Kasumi-1 (cell line): ENCODE results near the gene COL5A2.

ENCODE experiments used
- DNase-seq, 2 experiments: peaks; one replicate each; lab custom pipeline; 2025; lab: John Stamatoyannopoulos, UW

Gene COL5A2

GRCh38 chr2:189179570-189179950 is at the start of gene COL5A2:
Gene COL5A2 (minus strand): TSS chr2:189179761. CDS start chr2:189179604, 157 bp downstream.
- DNase-seq: no peak

DNA sequence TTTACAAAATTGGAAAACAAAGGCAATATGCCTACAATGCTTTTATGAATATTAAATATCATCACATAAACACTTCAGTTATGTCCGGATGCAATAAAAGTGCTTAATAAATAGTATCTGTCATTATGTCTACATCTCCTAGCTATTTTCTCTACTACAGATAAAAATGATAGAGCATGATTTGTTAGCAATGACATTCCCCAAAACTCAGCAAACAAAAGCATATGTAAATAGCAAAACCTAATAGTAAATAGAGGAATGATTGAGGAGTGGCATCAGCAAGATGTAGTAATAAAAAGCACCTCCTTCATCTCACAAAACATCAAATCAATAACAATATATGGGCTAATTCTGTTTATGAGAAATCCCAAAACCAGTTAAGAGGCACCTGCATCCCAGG is 46.5 kb upstream of the COL5A2 start:
- DNase-seq: no peak

DNA sequence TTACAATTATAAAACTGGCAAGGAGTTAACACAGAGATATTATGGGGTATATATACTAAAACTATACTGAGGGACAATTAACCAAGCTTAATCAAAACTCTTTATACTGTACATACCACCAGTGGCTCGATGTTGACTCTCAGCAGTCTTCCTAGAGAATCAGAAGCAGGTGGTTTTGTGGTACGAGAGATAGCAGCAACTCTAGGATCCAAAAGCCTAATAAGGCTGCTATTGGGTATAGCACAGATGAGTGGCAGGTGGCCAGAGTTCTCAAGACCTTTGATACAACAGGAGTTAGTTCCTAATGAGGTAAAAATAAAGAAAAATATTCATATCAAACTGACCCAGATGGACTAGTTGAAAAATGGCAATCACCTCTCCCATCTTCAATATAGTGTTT is 45.5 kb upstream of the COL5A2 start:
- DNase-seq: no peak

GRCh38 chr2:189222468-189223105 is 43.0 kb upstream of the COL5A2 start:
- DNase-seq: no peak

- no peak for DNase-seq
These were observed 42.4 kb upstream of the COL5A2 start for GRCh38 chr2:189221811-189222467.

- DNase-seq: no peak
These were observed 38.7 kb upstream of the COL5A2 start for GRCh38 chr2:189218236-189218635.

- DNase-seq: no peak
These were observed 38.0 kb upstream of the COL5A2 start for GRCh38 chr2:189217541-189217940.

DNA sequence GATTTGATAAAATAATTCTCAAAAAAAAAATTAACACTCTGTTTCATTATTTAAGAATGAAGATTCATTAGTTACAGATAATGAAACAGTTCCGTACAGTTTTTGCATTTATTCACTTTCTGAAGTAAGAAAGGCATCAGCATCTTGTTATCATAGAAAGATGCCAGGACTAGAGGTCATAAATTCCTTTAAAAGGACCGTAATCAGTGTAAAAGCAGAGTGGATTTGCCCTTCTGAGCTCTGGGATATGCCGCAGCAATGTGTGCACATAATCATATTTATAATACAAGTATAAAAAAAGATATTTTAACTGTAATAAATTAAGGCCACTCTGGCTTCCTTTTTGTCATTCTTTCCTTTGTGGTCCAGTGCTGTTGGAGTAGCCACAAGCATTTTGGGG is 37.5 kb upstream of the COL5A2 start:
- no peak for DNase-seq

DNA sequence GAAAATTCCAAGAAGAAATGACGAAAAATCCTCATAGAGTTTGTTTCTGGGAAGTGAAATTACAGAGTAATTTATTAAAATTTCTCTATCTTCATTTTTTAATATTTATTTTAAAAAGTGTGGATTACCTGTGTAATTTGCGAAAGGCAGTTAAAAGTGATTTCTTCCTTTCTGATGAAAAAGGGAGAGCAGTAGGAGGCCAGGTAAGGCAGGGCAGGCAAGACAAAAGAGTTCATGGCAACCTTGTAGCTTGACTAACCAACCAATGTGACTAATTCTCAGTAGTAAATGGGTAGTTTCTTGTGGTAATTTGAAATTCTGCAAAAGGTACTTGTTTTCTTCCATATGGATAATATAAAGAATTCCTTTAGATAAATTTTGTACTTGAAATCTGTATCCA is 34.9 kb upstream of the COL5A2 start:
- no peak for DNase-seq

DNA sequence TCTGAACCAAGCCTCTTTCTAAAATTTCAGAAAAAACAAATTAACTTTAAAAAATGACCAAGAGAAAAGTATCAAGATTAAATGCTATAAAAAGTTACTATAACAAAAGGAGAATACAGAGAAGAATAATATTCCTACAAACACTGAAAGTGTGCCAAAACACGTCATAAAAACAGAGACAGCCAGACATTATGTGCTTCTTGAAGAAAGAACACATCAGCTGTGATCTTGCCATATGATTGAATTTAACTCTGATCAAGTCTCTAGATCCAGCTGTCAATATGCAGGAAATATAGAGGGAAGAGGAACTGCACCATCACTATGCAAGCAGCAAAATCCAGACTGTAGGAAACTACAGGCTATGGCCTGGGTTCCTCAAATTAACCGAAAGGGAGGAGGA is 33.7 kb upstream of the COL5A2 start:
- no peak for DNase-seq

DNA sequence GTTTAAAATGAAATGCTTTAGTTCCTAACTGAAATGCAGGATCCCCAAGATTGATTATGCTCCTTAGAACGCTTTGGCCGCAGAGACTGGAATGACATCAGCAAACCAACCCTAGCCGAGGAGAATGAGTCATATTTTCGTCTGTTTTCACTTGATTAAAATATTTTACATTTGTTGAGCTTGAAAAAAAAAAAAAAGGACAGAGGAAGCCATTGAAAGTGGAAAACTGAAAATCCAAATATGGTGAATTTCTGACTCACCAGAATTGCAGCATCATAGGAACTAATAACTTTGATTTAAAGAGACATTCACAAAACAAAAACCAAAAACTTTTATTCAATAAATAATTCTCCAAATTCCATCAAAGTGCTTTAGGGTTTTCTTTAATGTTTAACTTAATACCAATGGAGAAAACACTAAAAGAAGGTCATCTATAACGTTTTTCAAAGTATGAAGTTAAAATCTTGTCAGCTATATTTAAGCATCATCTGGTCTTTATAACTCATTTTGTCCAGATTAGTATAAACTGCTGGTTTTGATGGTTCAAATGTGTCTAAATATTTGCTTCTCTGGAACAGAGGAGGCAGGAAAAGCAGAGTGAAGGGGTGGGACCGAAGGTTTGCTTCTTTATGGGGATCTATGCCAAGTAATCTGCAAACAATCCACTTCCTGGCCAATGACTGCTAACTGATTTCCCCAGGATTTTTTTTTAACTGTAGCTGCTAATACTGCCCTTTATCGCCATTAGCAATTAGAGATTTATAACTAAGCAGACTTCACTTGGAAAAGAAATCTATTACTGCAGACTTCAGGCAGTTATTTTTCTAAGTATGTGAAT is 30.9 kb upstream of the COL5A2 start:
- DNase-seq: no peak

DNA sequence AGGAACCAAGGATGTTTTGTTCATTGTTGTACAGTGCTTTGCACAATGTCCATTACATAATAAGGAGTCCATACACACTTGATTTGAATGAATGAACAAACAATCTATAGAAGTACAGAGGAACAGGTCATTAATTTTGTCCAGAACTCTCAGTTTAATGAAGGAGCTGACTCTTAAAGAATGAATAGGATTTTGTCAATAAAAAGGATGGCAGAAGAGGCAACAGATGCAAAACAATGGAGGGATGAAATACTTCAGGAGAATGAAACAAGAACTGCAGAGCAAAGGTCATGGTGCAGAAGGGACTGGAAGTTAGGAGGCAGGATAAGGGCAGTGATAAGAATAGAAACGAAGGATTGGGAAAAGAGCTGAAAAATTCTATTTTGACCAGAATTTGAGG is 28.7 kb upstream of the COL5A2 start:
- DNase-seq: no peak

DNA sequence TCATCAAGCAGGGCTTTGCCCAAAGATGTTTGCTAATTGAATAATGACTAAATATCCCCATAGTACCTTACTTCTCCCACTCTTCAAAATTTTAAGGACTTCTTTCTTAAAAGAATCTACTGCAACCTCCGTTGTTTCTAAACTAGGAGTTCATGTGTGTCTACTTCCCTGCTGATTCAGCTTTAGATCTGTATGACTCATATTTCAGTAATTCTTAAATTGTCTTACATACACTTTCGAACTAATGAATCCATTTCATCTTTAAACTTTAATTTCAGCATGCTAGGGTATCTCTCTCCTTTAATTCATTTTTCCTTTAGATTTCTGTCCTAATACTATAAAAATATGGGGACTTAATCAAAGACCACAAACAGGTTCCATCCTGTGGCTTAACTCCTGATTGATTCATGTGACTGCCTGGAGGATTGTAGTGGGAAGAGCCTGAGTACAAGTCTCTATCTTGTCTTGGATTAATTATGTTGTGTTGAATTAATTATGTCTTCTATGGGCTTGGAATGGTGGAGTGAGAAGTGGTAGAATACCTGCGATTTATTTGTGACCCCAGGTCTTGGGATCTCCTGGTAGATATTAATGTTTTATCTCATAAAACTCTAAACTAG is 24.9 kb upstream of the COL5A2 start:
- no peak for DNase-seq

DNA sequence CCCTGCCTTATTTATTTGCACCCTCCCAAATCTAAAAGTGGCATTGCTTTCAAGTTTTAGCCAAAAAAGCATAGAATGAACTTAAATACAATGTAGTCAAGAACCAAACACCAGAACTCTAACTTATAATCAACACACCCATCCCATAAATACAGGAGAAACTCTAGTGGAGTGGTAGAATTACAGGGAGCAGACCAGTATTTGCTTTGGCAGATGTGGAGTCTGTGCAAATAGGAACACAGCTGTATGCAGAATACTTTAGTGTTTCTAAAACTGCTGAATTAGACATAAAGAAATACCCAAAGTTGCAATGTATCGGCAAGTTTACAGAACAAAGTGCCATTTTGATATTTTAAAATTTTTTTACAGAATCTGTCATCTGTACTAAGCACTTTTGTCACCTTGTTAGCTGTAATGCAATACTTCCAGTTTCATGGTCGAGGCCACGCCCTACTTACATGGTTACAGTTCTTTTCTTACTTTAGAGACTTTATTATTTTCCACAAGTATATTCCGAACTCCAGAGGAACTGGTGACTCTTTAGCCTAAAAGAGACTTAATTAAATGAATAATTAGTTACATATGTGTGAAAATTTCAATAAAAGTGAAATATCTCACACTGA is 23.7 kb upstream of the COL5A2 start:
- no peak for DNase-seq

GRCh38 chr2:189199797-189200196 is 20.2 kb upstream of the COL5A2 start:
- DNase-seq: no peak

DNA sequence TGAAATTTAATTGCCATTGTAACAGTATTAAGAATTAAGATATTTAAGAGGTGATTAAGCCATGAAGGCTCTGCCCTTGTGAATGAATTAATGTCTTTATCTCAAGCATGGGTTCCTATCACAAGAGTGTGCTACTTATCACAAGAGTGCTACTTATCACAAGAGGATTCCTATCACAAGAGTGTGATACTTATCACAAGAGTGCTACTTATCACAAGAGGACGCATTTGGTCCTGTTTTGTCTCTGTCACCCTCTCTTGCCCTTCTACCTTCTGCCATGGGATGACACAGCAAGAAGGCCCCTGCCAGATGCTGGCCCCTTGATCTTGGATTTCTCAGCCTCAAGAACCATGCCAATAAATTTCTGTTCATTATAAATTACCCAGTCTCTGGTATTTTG is 13.2 kb upstream of the COL5A2 start:
- no peak for DNase-seq

GRCh38 chr2:189191766-189192165 is 12.2 kb upstream of the COL5A2 start:
- no peak for DNase-seq

DNA sequence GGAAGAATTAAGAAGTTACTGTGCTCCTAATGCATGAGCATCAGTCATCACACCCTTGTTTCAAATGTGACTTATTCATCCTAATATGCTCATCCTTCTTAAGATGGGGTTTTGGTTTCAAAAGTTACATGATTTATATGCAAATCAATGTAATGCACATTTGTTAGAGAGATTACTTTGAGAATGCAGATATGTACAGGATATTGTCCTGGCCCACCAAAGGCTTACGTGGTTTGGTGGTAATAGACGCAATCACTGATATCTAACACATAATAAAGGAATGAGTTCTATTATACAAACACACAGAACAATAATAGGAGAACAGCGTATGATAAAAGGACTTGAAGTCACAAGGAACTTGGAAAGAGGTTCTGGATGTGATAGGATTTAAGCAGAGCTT is 11.1 kb upstream of the COL5A2 start:
- DNase-seq: no peak

GRCh38 chr2:189188115-189188805 is 8.7 kb upstream of the COL5A2 start:
- no peak for DNase-seq

- DNase-seq: no peak
These were observed 3.6 kb upstream of the COL5A2 start for GRCh38 chr2:189183170-189183569.

- no peak for DNase-seq
These were observed 2.1 kb upstream of the COL5A2 start for GRCh38 chr2:189181706-189182105.
